AG09309 (cell line): Measurements from ENCODE around the gene MYPN.

Source experiments
- DNase-seq: peaks from one replicate; pipeline ENCODE4 v3.0.0-alpha.2; 2010; ENCODE audit warnings: low read depth
- H3K4me3 ChIP-seq: 2 replicates; pipeline ENCODE4 v1.5.1; 2011; ENCODE audit warnings: mild to moderate bottlenecking, low read depth, low read length, moderate library complexity; ENCODE audit not compliant: control insufficient read depth
- CTCF ChIP-seq: IDR thresholded peaks from 2 replicates; pipeline ENCODE4 v1.5.1; 2011; ENCODE audit warnings: mild to moderate bottlenecking, low read depth, low read length, inconsistent platforms; ENCODE audit not compliant: insufficient read depth, control insufficient read depth; ENCODE audit errors: missing control alignments

Gene MYPN

GRCh38 chr10:68247931-68248330, 138.6 kb downstream of the MYPN start:
- H3K4me3 ChIP-seq: no peak overlapping the region
- DNase-seq: no peak
- no peak for TF ChIP-seq CTCF

DNA sequence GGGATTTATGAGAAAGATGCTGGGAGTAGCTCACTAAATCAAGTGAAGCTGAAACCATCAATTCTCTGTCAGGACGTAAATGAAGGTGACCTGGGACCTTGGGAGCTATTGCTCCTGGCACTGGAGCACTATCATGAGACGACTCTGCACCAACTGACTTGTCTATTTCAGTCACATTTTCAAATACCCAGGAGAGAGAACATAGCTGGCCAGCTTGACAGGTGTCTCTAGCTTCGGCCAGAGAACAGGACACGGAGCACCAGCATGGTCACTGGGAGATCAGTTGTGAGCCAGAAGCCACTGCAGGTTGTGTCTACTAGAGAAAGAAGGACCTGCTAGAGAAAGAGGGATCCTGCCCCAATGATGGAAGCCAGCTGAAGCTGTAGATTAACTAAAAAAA, 140.0 kb downstream of the MYPN start:
- TF ChIP-seq CTCF: no peak
- DNase-seq: no peak
- H3K4me3 ChIP-seq: no peak overlapping the region

DNA sequence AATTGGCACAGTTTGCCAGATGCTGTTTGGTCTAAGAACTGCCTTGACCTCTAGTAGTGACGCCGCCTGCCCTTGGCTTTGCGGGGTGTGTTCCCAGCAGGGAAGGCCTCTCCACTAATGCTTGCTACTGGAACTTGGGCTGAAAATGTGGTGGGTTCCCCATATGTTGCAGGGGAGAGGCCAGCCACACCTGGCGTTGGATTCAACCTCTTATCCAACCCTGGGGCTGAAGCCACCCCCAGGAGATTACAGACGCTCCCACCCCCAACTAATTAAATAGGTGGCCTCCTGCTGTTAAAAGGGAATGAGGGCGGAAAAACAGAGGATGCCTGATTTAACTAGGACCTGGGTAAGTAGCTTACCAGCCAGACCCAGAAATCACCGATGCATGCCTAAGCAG, 141.9 kb downstream of the MYPN start:
- no peak for DNase-seq
- no peak overlapping the region for H3K4me3 ChIP-seq
- TF ChIP-seq CTCF: no peak

DNA sequence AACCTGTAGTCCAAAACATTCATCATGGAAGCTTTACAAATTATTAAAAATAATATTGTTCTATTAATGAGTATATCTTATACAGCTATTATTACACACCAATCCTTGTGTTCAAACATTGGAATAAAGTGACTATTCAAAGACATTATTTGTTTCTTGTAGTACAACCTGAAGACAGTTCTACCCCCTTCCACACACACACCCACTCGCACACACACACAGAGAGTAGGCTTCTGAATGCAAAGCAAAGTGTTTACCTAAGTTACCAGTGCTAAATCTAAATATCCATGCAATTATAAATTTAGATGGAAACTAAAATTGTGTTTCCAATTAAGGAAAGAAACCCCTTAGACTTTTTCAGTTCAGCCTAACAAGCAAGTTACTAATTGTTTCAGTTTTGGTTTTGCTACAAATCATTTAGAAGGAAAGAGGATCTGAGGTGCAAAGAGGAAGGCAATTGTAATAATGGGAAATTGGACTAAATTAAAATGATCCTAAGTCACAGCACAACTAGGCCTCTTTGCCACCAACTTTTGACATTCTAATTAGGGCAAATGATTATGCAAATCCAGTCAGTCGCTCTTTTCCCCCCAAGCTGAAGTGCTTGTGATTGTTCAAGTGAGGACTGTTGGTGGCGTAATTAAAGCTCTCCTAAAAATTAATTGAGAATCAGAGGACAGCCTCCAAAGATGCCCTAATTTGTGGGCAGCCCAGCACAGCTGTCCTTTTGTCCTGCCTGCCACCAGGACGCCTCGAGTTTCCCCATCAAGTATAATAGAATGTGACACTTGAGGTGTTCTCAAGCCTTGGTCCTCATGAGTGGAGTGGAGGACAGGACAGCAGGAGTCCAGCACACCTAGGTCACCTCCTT, 142.6 kb downstream of the MYPN start:
- no peak for DNase-seq
- no peak for TF ChIP-seq CTCF
- no peak overlapping the region for H3K4me3 ChIP-seq

DNA sequence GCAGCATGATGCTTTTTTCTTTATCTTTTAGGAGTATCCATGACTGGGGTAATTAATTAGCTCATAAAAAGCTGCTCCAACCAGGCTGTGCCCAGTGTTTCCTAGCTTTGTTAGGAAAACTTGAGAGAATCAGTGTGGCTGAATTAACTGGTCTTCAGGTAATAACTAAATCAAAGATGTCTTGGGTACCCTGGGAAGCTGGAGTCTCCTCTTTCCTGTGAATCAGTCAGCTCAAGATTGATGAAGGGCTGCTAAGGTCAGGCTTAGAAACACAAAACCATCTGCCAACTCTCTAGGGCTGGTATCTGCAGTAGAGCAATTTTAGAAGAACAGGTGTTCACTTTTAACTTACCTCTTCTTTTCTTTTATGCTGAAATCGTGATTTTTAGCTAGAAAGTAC, 144.1 kb downstream of the MYPN start:
- DNase-seq: no peak
- H3K4me3 ChIP-seq: no peak overlapping the region
- no peak for TF ChIP-seq CTCF

GRCh38 chr10:68261132-68261856, 152.0 kb downstream of the MYPN start:
- TF ChIP-seq CTCF: no peak
- no peak overlapping the region for H3K4me3 ChIP-seq
- no peak for DNase-seq
